HepG2 (cell line): ENCODE measurements around the gene SPRY1. TPM values are rescaled to one million over a fixed set of nuclear protein-coding genes. Genes with fewer than 3 reads are reported as not detected.

ENCODE experiments used
- CENPX ChIP-seq: sonication (generic); formaldehyde crosslinking; IDR thresholded peaks from 2 replicates; pipeline ENCODE4 v1.9.0; 2021; ENCODE audit warnings: mild to moderate bottlenecking, missing genetic modification reagents, moderate library complexity
- FLYWCH1 ChIP-seq: sonication (generic); formaldehyde crosslinking; IDR thresholded peaks from 2 replicates; pipeline ENCODE4 v1.8.1; 2023; ENCODE audit warnings: mild to moderate bottlenecking, missing genetic modification reagents
- FOSL2 ChIP-seq: sonication (generic); formaldehyde crosslinking; IDR thresholded peaks from 2 replicates; pipeline ENCODE4 v1.4.0; 2020; ENCODE audit warnings: missing genetic modification reagents
- FOXP1 ChIP-seq, 2 experiments: fragments of 450-650 bp in 1 of 2; IDR thresholded peaks; 2 replicates each; pipeline ENCODE4 v1.6.1; 2017 to 2018; ENCODE audit warnings: antibody characterized with exemption in 1 of 2
- GATA4 ChIP-seq: sonication (generic); IDR thresholded peaks from 2 replicates; pipeline ENCODE4 v1.6.1; 2016; ENCODE audit warnings: antibody characterized with exemption, low read depth, borderline replicate concordance
- GATAD2A ChIP-seq: IDR thresholded peaks from 2 replicates; pipeline ENCODE4 v1.6.1; 2016
- HDAC1 ChIP-seq: sonication (generic); formaldehyde crosslinking; IDR thresholded peaks from 2 replicates; pipeline ENCODE4 v1.5.1; 2020; ENCODE audit warnings: mild to moderate bottlenecking, missing genetic modification reagents
- HOXD1 ChIP-seq: sonication (generic); formaldehyde crosslinking; IDR thresholded peaks from 2 replicates; pipeline ENCODE4 v1.5.0; 2020; ENCODE audit warnings: missing genetic modification reagents
- KMT2A ChIP-seq: sonication (generic); formaldehyde crosslinking; IDR thresholded peaks from 2 replicates; pipeline ENCODE4 v1.4.0; 2020; ENCODE audit warnings: missing genetic modification reagents
- MAX ChIP-seq: IDR thresholded peaks from 2 replicates; pipeline ENCODE4 v1.6.1; 2012; ENCODE audit warnings: inconsistent platforms
- MXI1 ChIP-seq: IDR thresholded peaks from 3 replicates; pipeline ENCODE4 v1.6.1; 2012; ENCODE audit warnings: low read depth, low read length, inconsistent platforms, borderline replicate concordance
- POLR2G ChIP-seq: fragments of 200-400 bp; formaldehyde crosslinking; IDR thresholded peaks from 2 replicates; pipeline ENCODE4 v1.6.1; 2018; ENCODE audit warnings: mild to moderate bottlenecking, low read depth, low read length, moderate library complexity
- RXRA ChIP-seq: sonication (generic); formaldehyde crosslinking; IDR thresholded peaks from 2 replicates; pipeline ENCODE4 v1.5.1; 2020; ENCODE audit warnings: missing genetic modification reagents
- RXRB ChIP-seq: IDR thresholded peaks from 2 replicates; pipeline ENCODE4 v1.6.1; 2016; ENCODE audit warnings: borderline replicate concordance, missing genetic modification reagents, missing compliant biosample characterization
- SYNCRIP ChIP-seq: fragments of 200-400 bp; formaldehyde crosslinking; IDR thresholded peaks from 2 replicates; pipeline ENCODE4 v1.6.1; 2018; ENCODE audit warnings: mild to moderate bottlenecking, low read depth, low read length; ENCODE audit not compliant: insufficient read depth
- TAF1 ChIP-seq: sonication (generic); formaldehyde crosslinking; IDR thresholded peaks from 2 replicates; pipeline ENCODE4 v1.4.0; 2020; ENCODE audit warnings: missing genetic modification reagents
- TCF12 ChIP-seq, 2 experiments: fragments of 450-650 bp in 1 of 2; sonication (generic) in 1 of 2; formaldehyde crosslinking in 1 of 2; IDR thresholded peaks; 2 replicates each; pipeline versions ENCODE4 v1.6.1 to v1.8.0; 2017 to 2022; ENCODE audit warnings: antibody characterized with exemption in 1 of 2, mild to moderate bottlenecking in 1 of 2, missing genetic modification reagents in 1 of 2, moderate library complexity in 1 of 2
- U2AF1 ChIP-seq: fragments of 200-400 bp; formaldehyde crosslinking; optimal IDR thresholded peaks from 2 replicates; pipeline ENCODE3; 2017; ENCODE audit warnings: mild to moderate bottlenecking, low read depth, low read length
- ZMYM2 ChIP-seq: sonication (generic); formaldehyde crosslinking; IDR thresholded peaks from 2 replicates; pipeline ENCODE4 v1.8.0; 2022; ENCODE audit warnings: mild to moderate bottlenecking, missing genetic modification reagents
- ZNF251 ChIP-seq: sonication (generic); formaldehyde crosslinking; IDR thresholded peaks from 2 replicates; pipeline ENCODE4 v1.9.0; 2021; ENCODE audit warnings: mild to moderate bottlenecking, missing genetic modification reagents
- ZNF382 ChIP-seq: sonication (generic); formaldehyde crosslinking; IDR thresholded peaks from 2 replicates; pipeline ENCODE4 v1.5.0; 2020; ENCODE audit warnings: missing genetic modification reagents, mild to moderate bottlenecking, borderline replicate concordance
- ZNF550 ChIP-seq: sonication (generic); formaldehyde crosslinking; IDR thresholded peaks from 2 replicates; pipeline ENCODE4 v1.4.0; 2020; ENCODE audit warnings: mild to moderate bottlenecking, missing genetic modification reagents, borderline replicate concordance
- ZNF556 ChIP-seq: sonication (generic); formaldehyde crosslinking; IDR thresholded peaks from 2 replicates; pipeline ENCODE4 v1.4.0; 2020; ENCODE audit warnings: mild to moderate bottlenecking, missing genetic modification reagents, borderline replicate concordance
- ZNF605 ChIP-seq: sonication (generic); formaldehyde crosslinking; IDR thresholded peaks from 2 replicates; pipeline ENCODE4 v1.8.0; 2022; ENCODE audit warnings: mild to moderate bottlenecking, missing genetic modification reagents
- ZNF766 ChIP-seq: sonication (generic); formaldehyde crosslinking; IDR thresholded peaks from 2 replicates; pipeline ENCODE4 v1.5.0; 2020; ENCODE audit warnings: missing genetic modification reagents, borderline replicate concordance
- polyA plus RNA-seq, 8 experiments: library from polyadenylated mRNA; depleted of rRNA in 3 of 8; stranded (reverse) in 7 of 8; unstranded in 1 of 8; fragments of >200 nt; fragmentation: Illumina TruSeq in 4 of 8; extraction: Trizol in 4 of 8; gene quantifications; 2 replicates each; pipeline versions ENCODE4 v1.2.1 to v1.2.3, GENCODE V29; 2011 to 2016; ENCODE audit warnings: low read depth in 4 of 8, missing spikeins in 1 of 8, mixed read lengths in 1 of 8; ENCODE audit not compliant: insufficient read depth in 1 of 8
- total RNA-seq, 5 experiments: library from RNA; depleted of rRNA; stranded (reverse); fragments of >200 nt; fragmentation: Illumina TruSeq; extraction: Trizol; gene quantifications; 2 replicates each; pipeline ENCODE4 v1.2.3, GENCODE V29; 2016; ENCODE audit warnings: low read depth in 1 of 5
- TF ChIP-seq, protein P1 (sequence below), 2 experiments: IDR thresholded peaks; 2 replicates each; pipeline ENCODE4 v1.6.1; 2011 to 2012; ENCODE audit warnings: low read length in 2 of 2, borderline replicate concordance in 1 of 2, low read depth in 1 of 2, mild to moderate bottlenecking in 1 of 2, moderate library complexity in 1 of 2

Gene SPRY1
- total and polyA plus RNA-seq, 2 of the 13 experiments (the other 11 are each of a cell fraction or from before 2014, with no cell fraction given), result 24.7 to 33.4 TPM

GRCh38 chr4:123444290-123444731 lies 47.7 kb downstream of the SPRY1 start (continued):
- TF ChIP-seq KMT2A (CRISPR knock-in tag), result peak; percentile 22; the same call in 1 of the 2 replicates
- peak; percentile 58; the same call in 1 of the 2 replicates for TF ChIP-seq RXRB (CRISPR knock-in tag)
- TF ChIP-seq ZNF251 (CRISPR knock-in tag), result no peak
- TF ChIP-seq ZNF556, result no peak
- TF ChIP-seq POLR2G, result peak; percentile 73
- peak; percentile 37; the same call in 1 of the 2 replicates for TF ChIP-seq GATAD2A (CRISPR knock-in tag)
- TF ChIP-seq MAX, result 0 out of 2 replicates have a peak, but pooled peaks have one; percentile 23
- peak; percentile 66 for TF ChIP-seq HDAC1
- no peak for TF ChIP-seq FOXP1 (IDR thresholded peaks at IDR 0.05)
- 0 out of 2 replicates have a peak, but pooled peaks have one; percentile 10 for TF ChIP-seq FOXP1 (CRISPR knock-in tag; IDR thresholded peaks at IDR 0.05)
- peak; percentile 40; the same call in 1 of the 2 replicates for TF ChIP-seq FOSL2 (CRISPR knock-in tag)
- TF ChIP-seq SYNCRIP, result no peak
- TF ChIP-seq MXI1, result no peak
- peak; percentile 28; the same call in 1 of the 2 replicates for TF ChIP-seq TAF1 (CRISPR knock-in tag)
- 0 out of 2 replicates have a peak, but pooled peaks have one; percentile 55 for TF ChIP-seq ZMYM2 (CRISPR knock-in tag)
- TF ChIP-seq ZNF382 (CRISPR knock-in tag), result no peak
- no peak for TF ChIP-seq FLYWCH1 (CRISPR knock-in tag)
- TF ChIP-seq, protein P1, sequence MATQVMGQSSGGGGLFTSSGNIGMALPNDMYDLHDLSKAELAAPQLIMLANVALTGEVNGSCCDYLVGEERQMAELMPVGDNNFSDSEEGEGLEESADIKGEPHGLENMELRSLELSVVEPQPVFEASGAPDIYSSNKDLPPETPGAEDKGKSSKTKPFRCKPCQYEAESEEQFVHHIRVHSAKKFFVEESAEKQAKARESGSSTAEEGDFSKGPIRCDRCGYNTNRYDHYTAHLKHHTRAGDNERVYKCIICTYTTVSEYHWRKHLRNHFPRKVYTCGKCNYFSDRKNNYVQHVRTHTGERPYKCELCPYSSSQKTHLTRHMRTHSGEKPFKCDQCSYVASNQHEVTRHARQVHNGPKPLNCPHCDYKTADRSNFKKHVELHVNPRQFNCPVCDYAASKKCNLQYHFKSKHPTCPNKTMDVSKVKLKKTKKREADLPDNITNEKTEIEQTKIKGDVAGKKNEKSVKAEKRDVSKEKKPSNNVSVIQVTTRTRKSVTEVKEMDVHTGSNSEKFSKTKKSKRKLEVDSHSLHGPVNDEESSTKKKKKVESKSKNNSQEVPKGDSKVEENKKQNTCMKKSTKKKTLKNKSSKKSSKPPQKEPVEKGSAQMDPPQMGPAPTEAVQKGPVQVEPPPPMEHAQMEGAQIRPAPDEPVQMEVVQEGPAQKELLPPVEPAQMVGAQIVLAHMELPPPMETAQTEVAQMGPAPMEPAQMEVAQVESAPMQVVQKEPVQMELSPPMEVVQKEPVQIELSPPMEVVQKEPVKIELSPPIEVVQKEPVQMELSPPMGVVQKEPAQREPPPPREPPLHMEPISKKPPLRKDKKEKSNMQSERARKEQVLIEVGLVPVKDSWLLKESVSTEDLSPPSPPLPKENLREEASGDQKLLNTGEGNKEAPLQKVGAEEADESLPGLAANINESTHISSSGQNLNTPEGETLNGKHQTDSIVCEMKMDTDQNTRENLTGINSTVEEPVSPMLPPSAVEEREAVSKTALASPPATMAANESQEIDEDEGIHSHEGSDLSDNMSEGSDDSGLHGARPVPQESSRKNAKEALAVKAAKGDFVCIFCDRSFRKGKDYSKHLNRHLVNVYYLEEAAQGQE (IDR thresholded peaks at IDR 0.05; ENCODE audit: borderline replicate concordance in 1 of 2, low read depth in 1 of 2, low read length in 2 of 2), result peak in 1 of 2 experiments; percentile 27; a peak in 1 of 4 replicates
- no peak for TF ChIP-seq U2AF1
- peak; percentile 53; the same call in 1 of the 2 replicates for TF ChIP-seq RXRA (CRISPR knock-in tag)
- no peak for TF ChIP-seq TCF12 (IDR thresholded peaks at IDR 0.05)
- no peak for TF ChIP-seq TCF12 (CRISPR knock-in tag; IDR thresholded peaks at IDR 0.05)
- TF ChIP-seq ZNF766, result 0 out of 2 replicates have a peak, but pooled peaks have one; percentile 55
- peak; percentile 92 for TF ChIP-seq GATA4
- TF ChIP-seq ZNF550 (CRISPR knock-in tag), result no peak
- peak; percentile 58; the same call in 1 of the 2 replicates for TF ChIP-seq ZNF605
- TF ChIP-seq HOXD1 (CRISPR knock-in tag), result peak; percentile 59; the same call in 1 of the 2 replicates
- TF ChIP-seq CENPX (CRISPR knock-in tag), result no peak
